ENCODE results near the gene DAD1. TPM values are rescaled to one million over a fixed set of nuclear protein-coding genes. Genes with fewer than 3 reads are reported as not detected.
A peak's percentile ranks its signal among the peaks of the same experiment; 100 is the strongest.

Gene DAD1
- total RNA-seq, 4 donors from 2014 or later = 52.0 to 173 (median 123) TPM

- H3K27ac ChIP-seq = peak overlapping the region; percentile 24 to 76 (median 60)
- TF ChIP-seq CTCF (IDR thresholded peaks at IDR 0.05) (no peak), POLR2A (IDR thresholded peaks at IDR 0.05) (no peak)
Observed at GRCh38 chr14:22531451-22532344, 57.3 kb downstream of the DAD1 start.

GRCh38 chr14:22530127-22530526 lies 58.9 kb downstream of the DAD1 start:
- H3K27ac ChIP-seq = peak overlapping the region in 2 of 4 donors; percentile 42 to 76
- DNase-seq = no peak

More at GRCh38 chr14:22531451-22532344, 57.3 kb downstream of the DAD1 start:
- H3K4me3 ChIP-seq = peak overlapping the region in 1 of 4 donors; percentile 6
- H3K4me1 ChIP-seq = peaks cover 0 to 7% (median 3%) of the 10 kb centered on the region in 4 donors
- no peaks in the 10 kb centered on the region for H3K27me3 ChIP-seq
- no peak for DNase-seq
- H3K9me3 ChIP-seq = no peaks in the 10 kb centered on the region
- no peaks in the 10 kb centered on the region for H3K36me3 ChIP-seq

GRCh38 chr14:22526744-22527143 lies 62.3 kb downstream of the DAD1 start:
- TF ChIP-seq CTCF (IDR thresholded peaks at IDR 0.05) = no peak
- no peak for TF ChIP-seq POLR2A (IDR thresholded peaks at IDR 0.05)
- Histone ChIP-seq H3K9me3 (no peaks in the 10 kb centered on the region), H3K27me3 (no peaks in the 10 kb centered on the region), H3K27ac (peak overlapping the region in 2 of 4 donors; percentile 44 to 57), H3K4me1 (peaks cover 0 to 6% (median 0%) of the 10 kb centered on the region in 4 donors), H3K4me3 (no peak overlapping the region), H3K36me3 (no peaks in the 10 kb centered on the region)
- DNase-seq = no peak

More at GRCh38 chr14:22530127-22530526, 58.9 kb downstream of the DAD1 start:
- H3K27me3 ChIP-seq = no peaks in the 10 kb centered on the region
- no peaks in the 10 kb centered on the region for H3K9me3 ChIP-seq
- peak overlapping the region in 1 of 4 donors; percentile 3 for H3K4me3 ChIP-seq
- TF ChIP-seq CTCF (IDR thresholded peaks at IDR 0.05) (no peak), POLR2A (IDR thresholded peaks at IDR 0.05) (no peak)
- peaks cover 0 to 7% (median 3%) of the 10 kb centered on the region in 4 donors for H3K4me1 ChIP-seq
- no peaks in the 10 kb centered on the region for H3K36me3 ChIP-seq

GRCh38 chr14:22526218-22526617 lies 62.8 kb downstream of the DAD1 start:
- peak overlapping the region in 3 of 4 donors; percentile 42 to 57 (median 44) for H3K27ac ChIP-seq
- H3K4me1 ChIP-seq = peaks cover 0 to 6% (median 0%) of the 10 kb centered on the region in 4 donors
- no peaks in the 10 kb centered on the region for H3K36me3 ChIP-seq
- H3K9me3 ChIP-seq = no peaks in the 10 kb centered on the region
- H3K27me3 ChIP-seq = no peaks in the 10 kb centered on the region
- no peak for DNase-seq
- TF ChIP-seq POLR2A (IDR thresholded peaks at IDR 0.05) (no peak), CTCF (IDR thresholded peaks at IDR 0.05) (no peak)
- H3K4me3 ChIP-seq = peak overlapping the region in 1 of 4 donors; percentile 7

- Histone ChIP-seq H3K9me3 (no peaks in the 10 kb centered on the region), H3K4me3 (peak overlapping the region in 1 of 4 donors; percentile 10), H3K4me1 (peaks cover 0 to 13% (median 0%) of the 10 kb centered on the region in 4 donors), H3K27me3 (no peaks in the 10 kb centered on the region), H3K36me3 (no peaks in the 10 kb centered on the region), H3K27ac (peak overlapping the region; percentile 13 to 64 (median 46))
- no peak for DNase-seq
- TF ChIP-seq POLR2A (IDR thresholded peaks at IDR 0.05) (no peak), CTCF (IDR thresholded peaks at IDR 0.05) (no peak)
Observed at GRCh38 chr14:22524784-22525161, 64.3 kb downstream of the DAD1 start.
